H1 (cell line): ENCODE results near the gene GMFB. TPM values are rescaled to one million over a fixed set of nuclear protein-coding genes. Genes with fewer than 3 reads are reported as not detected.

ENCODE experiments used
- SP1 ChIP-seq: IDR thresholded peaks from 2 replicates; pipeline ENCODE4 v1.6.1; 2011; ENCODE audit warnings: low read depth, low read length
- TBP ChIP-seq: IDR thresholded peaks from 2 replicates; pipeline ENCODE4 v1.6.1; 2011; ENCODE audit warnings: low read depth, low read length, improper control_type of control experiment
- polyA plus RNA-seq, 7 experiments: library from polyadenylated mRNA; depleted of rRNA in 3 of 7; stranded (reverse) in 5 of 7; unstranded in 2 of 7; fragments of >200 nt in 5 of 7; fragments of 200-250 nt in 2 of 7; gene quantifications; 1 replicate in 5 of 7; 2 replicates in 1 of 7; 4 replicates in 1 of 7; pipeline versions ENCODE4 v1.2.1 to v1.2.3, GENCODE V29; 2011 to 2013; ENCODE audit warnings: missing spikeins in 2 of 7, mixed read lengths in 2 of 7
- total RNA-seq: library from RNA; stranded (reverse); fragmentation: NEBNext Ultra II Directional; extraction: Animal tissue kit (Norgen Biotek cat#: 25700); gene quantifications from 2 replicates; pipeline ENCODE4 v1.2.1, GENCODE V29; 2021

GMFB gene
- total and polyA plus RNA-seq, 2 of the 8 experiments (the other 6 are each of a cell fraction or from before 2014, with no cell fraction given), result 17.9 to 77.3 TPM

DNA sequence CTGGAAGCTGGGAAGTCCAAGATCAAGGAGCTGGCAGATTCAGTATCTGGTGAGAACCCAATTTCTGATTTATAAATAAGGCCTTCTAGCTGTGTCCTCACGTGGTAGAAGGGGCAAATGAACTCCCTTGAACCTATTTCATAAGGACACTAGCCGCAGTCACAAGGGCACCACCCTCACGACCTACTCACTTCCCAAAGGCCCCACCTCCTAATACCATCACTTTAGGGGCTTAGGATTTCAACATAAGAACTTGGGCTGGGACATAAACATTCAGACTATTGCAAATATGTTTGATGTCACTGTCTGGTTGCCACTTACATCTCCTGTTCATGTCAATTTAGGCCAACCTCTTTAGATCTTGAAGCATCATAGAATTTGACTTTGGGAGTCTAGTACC, 36.8 kb downstream of the GMFB start (continued):
- TF ChIP-seq SP1, result no peak
- no peak for TF ChIP-seq TBP
